Fibroblast of lung (primary cell): ENCODE measurements around the gene PPL.

Experiments
- EZH2 ChIP-seq: IDR thresholded peaks from 2 replicates; pipeline ENCODE4 v1.5.1; 2012; ENCODE audit warnings: low read length, control low read depth, mild to moderate bottlenecking; ENCODE audit errors: missing control alignments
- TF ChIP-seq, protein P1 (sequence below), 2 donors: IDR thresholded peaks in 1 of 2; conservative IDR thresholded peaks in 1 of 2; 1 replicate in 1 of 2; 2 replicates in 1 of 2; pipeline ENCODE4 v1.5.1; 2011 to 2012; ENCODE audit warnings: low read length in 2 of 2, control low read depth in 1 of 2, inconsistent platforms in 1 of 2, low read depth in 1 of 2, mild to moderate bottlenecking in 1 of 2

DNA sequence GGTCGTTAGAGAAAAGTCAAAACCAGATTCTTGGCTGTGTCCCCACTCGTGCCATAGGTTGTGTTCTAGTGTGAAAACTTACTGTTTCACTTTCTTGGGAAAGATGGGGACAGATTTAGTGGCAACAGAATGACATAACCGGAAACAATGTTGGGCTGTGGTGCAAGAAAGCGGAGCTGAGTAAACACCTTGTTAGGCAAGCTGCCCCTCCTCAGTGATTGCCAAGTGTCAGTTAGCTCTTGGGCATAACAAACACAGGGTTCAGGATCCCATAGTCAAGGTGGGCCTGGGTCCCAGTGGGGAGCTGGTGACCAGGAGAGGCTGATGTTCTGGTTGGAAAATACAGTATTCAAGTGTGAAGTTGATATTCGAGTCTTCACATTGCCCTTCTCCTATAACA, 74.3 kb downstream of the PPL start:
- TF ChIP-seq, protein P1, sequence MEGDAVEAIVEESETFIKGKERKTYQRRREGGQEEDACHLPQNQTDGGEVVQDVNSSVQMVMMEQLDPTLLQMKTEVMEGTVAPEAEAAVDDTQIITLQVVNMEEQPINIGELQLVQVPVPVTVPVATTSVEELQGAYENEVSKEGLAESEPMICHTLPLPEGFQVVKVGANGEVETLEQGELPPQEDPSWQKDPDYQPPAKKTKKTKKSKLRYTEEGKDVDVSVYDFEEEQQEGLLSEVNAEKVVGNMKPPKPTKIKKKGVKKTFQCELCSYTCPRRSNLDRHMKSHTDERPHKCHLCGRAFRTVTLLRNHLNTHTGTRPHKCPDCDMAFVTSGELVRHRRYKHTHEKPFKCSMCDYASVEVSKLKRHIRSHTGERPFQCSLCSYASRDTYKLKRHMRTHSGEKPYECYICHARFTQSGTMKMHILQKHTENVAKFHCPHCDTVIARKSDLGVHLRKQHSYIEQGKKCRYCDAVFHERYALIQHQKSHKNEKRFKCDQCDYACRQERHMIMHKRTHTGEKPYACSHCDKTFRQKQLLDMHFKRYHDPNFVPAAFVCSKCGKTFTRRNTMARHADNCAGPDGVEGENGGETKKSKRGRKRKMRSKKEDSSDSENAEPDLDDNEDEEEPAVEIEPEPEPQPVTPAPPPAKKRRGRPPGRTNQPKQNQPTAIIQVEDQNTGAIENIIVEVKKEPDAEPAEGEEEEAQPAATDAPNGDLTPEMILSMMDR (conservative IDR thresholded peaks at IDR 0.05 in 1 of 2, IDR thresholded peaks at IDR 0.05 in 1 of 2; ENCODE audit: low read depth in 1 of 2, low read length in 2 of 2) = no peak
- no peak for TF ChIP-seq EZH2
